DND-41 (cell line): ENCODE results near the gene GABRP.
"Not testable (repeated sequence)": the region's sequence is repeated elsewhere in the genome, so short reads cannot be mapped to it uniquely, and the experiment has no call there.

Source experiments
- CTCF ChIP-seq: IDR thresholded peaks from 2 replicates; pipeline ENCODE4 v1.5.1; 2012; ENCODE audit warnings: borderline replicate concordance, low read length, moderate library complexity, mild to moderate bottlenecking; ENCODE audit not compliant: poor library complexity, severe bottlenecking; ENCODE audit errors: extremely low read depth
- EZH2 ChIP-seq: IDR thresholded peaks from 3 replicates; pipeline ENCODE4 v1.6.1; 2012; ENCODE audit warnings: borderline replicate concordance, low read depth, mild to moderate bottlenecking, moderate library complexity, low read length, inconsistent platforms; ENCODE audit not compliant: severe bottlenecking

- TF ChIP-seq CTCF, EZH2: not testable (repeated sequence)
Observed at GRCh38 chr5:170762298-170762697, 21.2 kb upstream of the GABRP start.
